Activated T-helper 1 cell treated with anti-CD3 and anti-CD28 coated beads, Interleukin-12 subunit alpha, Interleukin-12 subunit beta, Interleukin-2, Interleukin-4 antibody, amounts not matched to agents 30 ng/mL and 10 ng/mL and 1 ng/mL, durations not matched to agents 14 hours and 24 hours and 36 hours (primary cell): ENCODE results near the gene CCDC200. TPM values are rescaled to one million over a fixed set of nuclear protein-coding genes. Genes with fewer than 3 reads are reported as not detected.

Experiments used
- DNase-seq: peaks from one replicate; pipeline ENCODE4 v3.0.0; 2021; ENCODE audit warnings: low spot score
- H3K27ac Mint-ChIP-seq: one replicate; pipeline ENCODE4 v1.8.0; 2021; ENCODE audit warnings: mild to moderate bottlenecking, mixed read lengths
- H3K27me3 Mint-ChIP-seq: one replicate; pipeline ENCODE4 v1.8.0; 2022; ENCODE audit warnings: mild to moderate bottlenecking, moderate library complexity, mixed read lengths; ENCODE audit not compliant: insufficient read depth
- H3K36me3 Mint-ChIP-seq: one replicate; pipeline ENCODE4 v1.8.0; 2021; ENCODE audit warnings: low read depth, mixed read lengths
- H3K4me1 Mint-ChIP-seq: one replicate; pipeline ENCODE4 v1.8.0; 2021; ENCODE audit warnings: low read depth, mixed read lengths
- H3K4me3 Mint-ChIP-seq: one replicate; pipeline ENCODE4 v1.8.0; 2021; ENCODE audit warnings: mild to moderate bottlenecking, moderate library complexity, mixed read lengths
- H3K9me3 Mint-ChIP-seq: one replicate; pipeline ENCODE4 v1.8.0; 2021; ENCODE audit warnings: mixed read lengths
- intact Hi-C: fragments of 100-400 bp; cut with micrococcal nuclease; formaldehyde crosslinking; loops from one replicate; pipeline ENCODE4 v1.15.1; 2024
- total RNA-seq: library from RNA; stranded (reverse); gene quantifications from 2 replicates; pipeline ENCODE4 v1.2.3, GENCODE V29; 2022

The CCDC200 gene
- total RNA-seq, 1 donor from 2014 or later, result 0.47 TPM

- Mint-ChIP-seq H3K36me3 (peaks cover 10% of the 10 kb centered on the region), H3K27ac (no peak overlapping the region), H3K9me3 (no peaks in the 10 kb centered on the region), H3K4me3 (no peak overlapping the region), H3K27me3 (no peaks in the 10 kb centered on the region), H3K4me1 (peaks cover 4% of the 10 kb centered on the region)
- DNase-seq, result no peak
- intact Hi-C loops, result no loop called here
These were observed 4.2 kb downstream of the CCDC200 start for GRCh38 chr17:43224146-43224705.

GRCh38 chr17:43220511-43221125, 7.8 kb downstream of the CCDC200 start:
- H3K4me1 Mint-ChIP-seq, result peaks cover 19% of the 10 kb centered on the region
- peaks cover 22% of the 10 kb centered on the region for H3K36me3 Mint-ChIP-seq
- no peaks in the 10 kb centered on the region for H3K27me3 Mint-ChIP-seq
- H3K9me3 Mint-ChIP-seq, result no peaks in the 10 kb centered on the region
- intact Hi-C loops, result no loop called here
- H3K4me3 Mint-ChIP-seq, result no peak overlapping the region
- DNase-seq, result no peak
- no peak overlapping the region for H3K27ac Mint-ChIP-seq

- Mint-ChIP-seq H3K4me1 (peaks cover 19% of the 10 kb centered on the region), H3K27ac (no peak overlapping the region), H3K36me3 (peaks cover 26% of the 10 kb centered on the region), H3K27me3 (no peaks in the 10 kb centered on the region), H3K4me3 (no peak overlapping the region), H3K9me3 (no peaks in the 10 kb centered on the region)
- intact Hi-C loops, result no loop called here
- DNase-seq, result no peak
These were observed 8.6 kb downstream of the CCDC200 start for GRCh38 chr17:43219746-43220380.

GRCh38 chr17:43219001-43219400, 9.4 kb downstream of the CCDC200 start:
- Mint-ChIP-seq H3K27me3 (no peaks in the 10 kb centered on the region), H3K27ac (no peak overlapping the region), H3K9me3 (no peaks in the 10 kb centered on the region), H3K36me3 (peaks cover 21% of the 10 kb centered on the region), H3K4me3 (no peak overlapping the region), H3K4me1 (peaks cover 16% of the 10 kb centered on the region)
- no peak for DNase-seq
- intact Hi-C loops, result no loop called here

- H3K36me3 Mint-ChIP-seq, result peaks cover 21% of the 10 kb centered on the region
- peaks cover 29% of the 10 kb centered on the region for H3K4me1 Mint-ChIP-seq
- DNase-seq, result no peak
- H3K4me3 Mint-ChIP-seq, result no peak overlapping the region
- intact Hi-C loops, result no loop called here
- H3K27ac Mint-ChIP-seq, result peak overlapping the region; percentile 66
- no peaks in the 10 kb centered on the region for H3K27me3 Mint-ChIP-seq
- H3K9me3 Mint-ChIP-seq, result no peaks in the 10 kb centered on the region
These were observed 10.8 kb downstream of the CCDC200 start for GRCh38 chr17:43217614-43218087.

GRCh38 chr17:43216762-43217613, 11.4 kb downstream of the CCDC200 start:
- Mint-ChIP-seq H3K9me3 (no peaks in the 10 kb centered on the region), H3K36me3 (peaks cover 21% of the 10 kb centered on the region), H3K4me3 (no peak overlapping the region), H3K27me3 (no peaks in the 10 kb centered on the region), H3K4me1 (peaks cover 36% of the 10 kb centered on the region), H3K27ac (no peak overlapping the region)
- DNase-seq, result no peak
- intact Hi-C loops, result no loop called here

- no peaks in the 10 kb centered on the region for H3K27me3 Mint-ChIP-seq
- no peak overlapping the region for H3K4me3 Mint-ChIP-seq
- no peaks in the 10 kb centered on the region for H3K9me3 Mint-ChIP-seq
- DNase-seq, result no peak
- intact Hi-C loops, result no loop called here
- peaks cover 40% of the 10 kb centered on the region for H3K4me1 Mint-ChIP-seq
- peaks cover 20% of the 10 kb centered on the region for H3K36me3 Mint-ChIP-seq
- no peak overlapping the region for H3K27ac Mint-ChIP-seq
These were observed 12.1 kb downstream of the CCDC200 start for GRCh38 chr17:43216369-43216761.

- no peaks in the 10 kb centered on the region for H3K27me3 Mint-ChIP-seq
- H3K4me3 Mint-ChIP-seq, result no peak overlapping the region
- H3K9me3 Mint-ChIP-seq, result no peaks in the 10 kb centered on the region
- peaks cover 49% of the 10 kb centered on the region for H3K4me1 Mint-ChIP-seq
- intact Hi-C loops, result no loop called here
- no peak for DNase-seq
- H3K27ac Mint-ChIP-seq, result no peak overlapping the region
- H3K36me3 Mint-ChIP-seq, result peaks cover 22% of the 10 kb centered on the region
These were observed 13.1 kb downstream of the CCDC200 start for GRCh38 chr17:43215341-43215740.

GRCh38 chr17:43213545-43213944, 14.9 kb downstream of the CCDC200 start:
- intact Hi-C loops, result loop anchor here (5.0 kb wide), 1 partner anchor 191 kb away; the partner anchor contains the start of gene VAT1
- peak overlapping the region; percentile 42 for H3K27ac Mint-ChIP-seq
- H3K4me3 Mint-ChIP-seq, result peak overlapping the region; percentile 97
- H3K27me3 Mint-ChIP-seq, result no peaks in the 10 kb centered on the region
- peaks cover 22% of the 10 kb centered on the region for H3K36me3 Mint-ChIP-seq
- H3K9me3 Mint-ChIP-seq, result no peaks in the 10 kb centered on the region
- no peak for DNase-seq
- peaks cover 49% of the 10 kb centered on the region for H3K4me1 Mint-ChIP-seq

- H3K4me3 Mint-ChIP-seq, result peak overlapping the region; percentile 97
- intact Hi-C loops, result loop anchor here (5.0 kb wide), 1 partner anchor 191 kb away; the partner anchor contains the start of gene VAT1
- H3K36me3 Mint-ChIP-seq, result peaks cover 24% of the 10 kb centered on the region
- no peaks in the 10 kb centered on the region for H3K9me3 Mint-ChIP-seq
- no peak for DNase-seq
- peak overlapping the region; percentile 90 for H3K27ac Mint-ChIP-seq
- no peaks in the 10 kb centered on the region for H3K27me3 Mint-ChIP-seq
- peaks cover 46% of the 10 kb centered on the region for H3K4me1 Mint-ChIP-seq
These were observed 15.6 kb downstream of the CCDC200 start for GRCh38 chr17:43212641-43213490.

- no peaks in the 10 kb centered on the region for H3K27me3 Mint-ChIP-seq
- H3K4me3 Mint-ChIP-seq, result peak within 1 kb of the TSS; percentile 97
- peak; percentile 60 for DNase-seq
- peaks cover 28% of the 10 kb centered on the region for H3K36me3 Mint-ChIP-seq
- H3K4me1 Mint-ChIP-seq, result peaks cover 35% of the 10 kb centered on the region
- H3K27ac Mint-ChIP-seq, result peak within 1 kb of the TSS; percentile 90
- H3K9me3 Mint-ChIP-seq, result no peaks in the 10 kb centered on the region
- intact Hi-C loops, result loop anchor here (1.0 to 5.0 kb wide), 5 partner anchors 41 to 213 kb away; partner anchors contain the start of genes BRCA1, RPL27 and VAT1
These were observed 16.7 kb downstream of the CCDC200 start, which contains the start of gene TMEM106A for GRCh38 chr17:43211480-43212402. TSS of gene TMEM106A (plus strand) at chr17:43211875. CDS start at chr17:43213042, 1,167 bp downstream.
